NCI-H1092 treated with DMSO at 0.1 percent for 48 hours (cell line): ENCODE results near the gene CA12.

Source experiments
- DNase-seq: peaks from one replicate; lab custom pipeline; 2025; lab: John Stamatoyannopoulos, UW

Gene CA12

GRCh38 chr15:63401714-63402497, 20.3 kb upstream of the CA12 start:
- no peak for DNase-seq

GRCh38 chr15:63401078-63401477, 19.4 kb upstream of the CA12 start:
- no peak for DNase-seq

GRCh38 chr15:63398456-63398855, 16.8 kb upstream of the CA12 start:
- no peak for DNase-seq

GRCh38 chr15:63396152-63396928, 14.7 kb upstream of the CA12 start:
- peak; percentile 13 for DNase-seq

GRCh38 chr15:63395730-63396151, 14.1 kb upstream of the CA12 start:
- DNase-seq: no peak

GRCh38 chr15:63392361-63393009, 10.8 kb upstream of the CA12 start:
- no peak for DNase-seq

GRCh38 chr15:63391669-63392360, 10.2 kb upstream of the CA12 start:
- DNase-seq: no peak

- DNase-seq: no peak
Observed at GRCh38 chr15:63390689-63391088, 9.0 kb upstream of the CA12 start.

- DNase-seq: peak; percentile 87
Observed at GRCh38 chr15:63389902-63390670, 8.4 kb upstream of the CA12 start.

GRCh38 chr15:63388511-63388910, 6.9 kb upstream of the CA12 start:
- DNase-seq: no peak

GRCh38 chr15:63387748-63388493, 6.3 kb upstream of the CA12 start:
- no peak for DNase-seq

- no peak for DNase-seq
Observed at GRCh38 chr15:63385911-63386531, 4.4 kb upstream of the CA12 start.

- no peak for DNase-seq
Observed at GRCh38 chr15:63384906-63385305, 3.3 kb upstream of the CA12 start.

- DNase-seq: no peak
Observed at GRCh38 chr15:63382966-63383710, 1.5 kb upstream of the CA12 start.

GRCh38 chr15:63380808-63381282, 801 bp downstream of the CA12 start:
- no peak for DNase-seq

GRCh38 chr15:63380151-63380807, 1.4 kb downstream of the CA12 start:
- no peak for DNase-seq

- DNase-seq: no peak
Observed at GRCh38 chr15:63379492-63380150, 2.0 kb downstream of the CA12 start.

- DNase-seq: no peak
Observed at GRCh38 chr15:63378946-63379345, 2.7 kb downstream of the CA12 start.
